GM12892 (cell line): Measurements from ENCODE around the gene SETX.

Experiments used
- POLR2A ChIP-seq: IDR thresholded peaks from 2 replicates; pipeline ENCODE4 v1.6.1; 2011; ENCODE audit warnings: low read depth, low read length, control low read depth
- POLR2AphosphoS5 ChIP-seq: IDR thresholded peaks from 2 replicates; pipeline ENCODE4 v1.6.1; 2011; ENCODE audit warnings: low read depth, low read length, control low read depth
- TAF1 ChIP-seq: IDR thresholded peaks from 2 replicates; pipeline ENCODE4 v1.6.1; 2011; ENCODE audit warnings: low read depth, mild to moderate bottlenecking, control low read depth, low read length, borderline replicate concordance

DNA sequence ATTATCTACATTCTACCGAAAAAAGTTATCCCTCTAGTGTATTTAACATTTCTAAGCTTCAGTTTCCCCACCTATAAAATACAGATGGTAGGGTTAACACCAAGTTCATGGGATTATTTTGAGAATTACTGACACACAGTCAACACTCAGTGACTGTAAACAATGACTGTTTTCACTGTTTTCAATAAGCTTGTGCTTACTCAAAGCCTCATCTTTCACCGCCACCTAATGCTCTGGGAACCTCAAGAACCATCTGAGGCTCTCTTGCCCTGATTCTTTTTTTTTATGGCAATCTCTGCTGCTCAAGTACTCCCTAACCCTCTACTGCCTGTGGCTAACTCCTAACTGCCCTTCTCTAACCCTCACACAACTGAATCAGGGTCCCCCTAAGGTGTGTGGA is 59.6 kb downstream of the SETX start:
- TF ChIP-seq POLR2AphosphoS5 (no peak), POLR2A (no peak), TAF1 (no peak)
